BJ (cell line): Measurements from ENCODE around the gene PLCG1. TPM values are rescaled to one million over a fixed set of nuclear protein-coding genes. Genes with fewer than 3 reads are reported as not detected.

Experiments
- CTCF ChIA-PET: fragments of 350-600 bp; formaldehyde crosslinking; extraction: SDS; loops from one replicate; lab custom pipeline; 2021; ENCODE audit warnings: antibody characterized with exemption, inconsistent platforms; lab: Yijun Ruan, JAX
- POLR2A ChIA-PET: fragments of 300-600 bp; sonication (Branson Sonifier 250); formaldehyde crosslinking; extraction: SDS; loops from one replicate; lab custom pipeline; 2021; ENCODE audit warnings: antibody characterized with exemption; lab: Charles Lee
- DNase-seq: peaks from one replicate; pipeline ENCODE4 v3.0.0-alpha.2; 2011; ENCODE audit warnings: low read depth
- H3K27me3 ChIP-seq: 2 replicates; pipeline ENCODE4 v1.6.0; 2011; ENCODE audit warnings: low read length; ENCODE audit not compliant: control insufficient read depth, insufficient read depth
- H3K36me3 ChIP-seq: 2 replicates; pipeline ENCODE4 v1.5.1; 2011; ENCODE audit warnings: low read length; ENCODE audit not compliant: control insufficient read depth, insufficient read depth
- H3K4me3 ChIP-seq: 2 replicates; pipeline ENCODE4 v1.5.1; 2011; ENCODE audit warnings: low read depth, mild to moderate bottlenecking, control low read depth, low read length
- polyA plus RNA-seq: library from polyadenylated mRNA; depleted of rRNA; stranded (reverse); fragments of >200 nt; gene quantifications from 2 replicates; pipeline ENCODE4 v1.2.3, GENCODE V29; 2011
- TF ChIP-seq, protein P1 (sequence below): IDR thresholded peaks from 2 replicates; pipeline ENCODE4 v1.5.1; 2011; ENCODE audit warnings: low read depth, mild to moderate bottlenecking, control low read depth, inconsistent platforms, low read length, moderate library complexity; ENCODE audit not compliant: insufficient read depth

PLCG1 gene
- polyA plus RNA-seq, 1 experiment, result 46.5 TPM

DNA sequence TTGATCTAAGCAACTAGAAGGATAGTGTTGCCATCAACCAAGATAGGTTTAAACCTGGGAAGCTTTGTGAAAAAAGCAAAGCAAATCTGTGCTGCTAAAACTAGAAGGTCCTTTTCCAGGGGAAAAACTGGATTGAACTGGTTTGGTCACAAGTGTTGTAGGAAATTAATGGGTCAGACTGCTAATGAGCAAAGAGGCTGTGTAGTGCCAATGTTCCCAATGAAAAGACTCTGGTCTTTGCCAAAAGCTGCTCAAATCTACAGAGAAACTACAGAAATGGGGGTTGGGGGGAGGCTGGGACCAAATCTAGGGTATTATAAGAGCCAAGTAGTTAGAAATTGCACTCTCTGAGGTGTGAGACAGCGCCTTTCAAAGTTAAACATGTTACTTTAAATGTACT lies 85.0 kb downstream of the PLCG1 start:
- no peaks in the 10 kb centered on the region for H3K27me3 ChIP-seq
- TF ChIP-seq, protein P1, sequence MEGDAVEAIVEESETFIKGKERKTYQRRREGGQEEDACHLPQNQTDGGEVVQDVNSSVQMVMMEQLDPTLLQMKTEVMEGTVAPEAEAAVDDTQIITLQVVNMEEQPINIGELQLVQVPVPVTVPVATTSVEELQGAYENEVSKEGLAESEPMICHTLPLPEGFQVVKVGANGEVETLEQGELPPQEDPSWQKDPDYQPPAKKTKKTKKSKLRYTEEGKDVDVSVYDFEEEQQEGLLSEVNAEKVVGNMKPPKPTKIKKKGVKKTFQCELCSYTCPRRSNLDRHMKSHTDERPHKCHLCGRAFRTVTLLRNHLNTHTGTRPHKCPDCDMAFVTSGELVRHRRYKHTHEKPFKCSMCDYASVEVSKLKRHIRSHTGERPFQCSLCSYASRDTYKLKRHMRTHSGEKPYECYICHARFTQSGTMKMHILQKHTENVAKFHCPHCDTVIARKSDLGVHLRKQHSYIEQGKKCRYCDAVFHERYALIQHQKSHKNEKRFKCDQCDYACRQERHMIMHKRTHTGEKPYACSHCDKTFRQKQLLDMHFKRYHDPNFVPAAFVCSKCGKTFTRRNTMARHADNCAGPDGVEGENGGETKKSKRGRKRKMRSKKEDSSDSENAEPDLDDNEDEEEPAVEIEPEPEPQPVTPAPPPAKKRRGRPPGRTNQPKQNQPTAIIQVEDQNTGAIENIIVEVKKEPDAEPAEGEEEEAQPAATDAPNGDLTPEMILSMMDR, result no peak
- ChIA-PET CTCF (interaction anchor here (1.2 to 2.6 kb wide), 4 partner anchors 10 to 254 kb away, joined by 4 to 17 read pairs (median 6); no protein-coding TSS in a partner anchor), POLR2A (interaction anchor here (0.6 to 1.0 kb wide), 6 partner anchors 11 to 81 kb away, joined by 3 to 7 read pairs (median 4); no protein-coding TSS in a partner anchor)
- H3K36me3 ChIP-seq, result no peaks in the 10 kb centered on the region
- DNase-seq, result no peak
- H3K4me3 ChIP-seq, result no peak overlapping the region

DNA sequence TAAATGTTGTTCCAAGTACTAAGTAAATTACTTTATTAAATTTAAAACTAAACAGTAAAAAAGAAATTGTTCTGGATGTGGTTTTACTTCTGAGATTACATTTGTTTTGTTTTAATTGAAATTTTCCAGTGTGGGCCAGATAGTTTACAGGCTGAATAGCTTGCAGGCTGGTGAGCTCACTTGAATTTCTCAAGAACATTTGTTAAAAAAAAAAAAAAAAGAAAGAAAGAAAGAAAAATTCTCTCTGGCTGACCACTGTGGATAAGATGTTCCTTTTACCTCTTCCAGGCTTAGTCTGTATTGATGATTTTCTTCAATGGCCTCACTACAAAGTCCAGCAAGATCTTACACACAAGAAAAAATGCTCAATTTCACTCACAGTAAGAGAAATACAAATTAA lies 85.4 kb downstream of the PLCG1 start:
- TF ChIP-seq, protein P1, result no peak
- ChIA-PET POLR2A (interaction anchor here (0.6 to 1.0 kb wide), 6 partner anchors 10 to 82 kb away, joined by 3 to 7 read pairs (median 4); no protein-coding TSS in a partner anchor), CTCF (interaction anchor here (1.0 to 2.6 kb wide), 5 partner anchors 10 to 255 kb away, joined by 4 to 17 read pairs (median 5); no protein-coding TSS in a partner anchor)
- DNase-seq, result no peak
- Histone ChIP-seq H3K27me3 (no peaks in the 10 kb centered on the region), H3K4me3 (no peak overlapping the region), H3K36me3 (no peaks in the 10 kb centered on the region)

DNA sequence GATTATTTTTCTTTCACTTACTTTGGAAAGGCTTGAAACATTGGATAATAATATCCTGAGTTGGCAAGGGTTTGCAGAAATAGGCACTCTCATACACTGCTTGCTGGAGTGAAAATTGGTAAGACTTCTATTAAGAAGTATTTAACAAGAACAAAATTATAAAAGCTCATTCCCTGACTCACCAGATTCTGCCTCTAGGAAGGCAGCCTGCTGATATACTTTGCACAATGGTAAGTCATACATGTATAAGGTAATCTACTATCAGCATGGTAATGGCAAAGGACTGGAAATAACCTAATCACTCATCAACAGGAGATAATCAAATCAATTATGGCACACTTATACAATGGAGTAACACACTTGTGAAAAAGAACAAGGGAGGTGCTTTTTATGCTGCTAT lies 85.8 kb downstream of the PLCG1 start:
- no peaks in the 10 kb centered on the region for H3K27me3 ChIP-seq
- ChIA-PET CTCF (interaction anchor here (0.7 to 2.6 kb wide), 7 partner anchors 10 to 261 kb away, joined by 3 to 17 read pairs (median 4); no protein-coding TSS in a partner anchor), POLR2A (interaction anchor here (0.7 to 1.0 kb wide), 2 partner anchors 10 to 53 kb away, joined by 3 read pairs; no protein-coding TSS in a partner anchor)
- no peak overlapping the region for H3K4me3 ChIP-seq
- TF ChIP-seq, protein P1, result no peak
- no peaks in the 10 kb centered on the region; the same call in 1 of the 2 replicates for H3K36me3 ChIP-seq
- no peak for DNase-seq

DNA sequence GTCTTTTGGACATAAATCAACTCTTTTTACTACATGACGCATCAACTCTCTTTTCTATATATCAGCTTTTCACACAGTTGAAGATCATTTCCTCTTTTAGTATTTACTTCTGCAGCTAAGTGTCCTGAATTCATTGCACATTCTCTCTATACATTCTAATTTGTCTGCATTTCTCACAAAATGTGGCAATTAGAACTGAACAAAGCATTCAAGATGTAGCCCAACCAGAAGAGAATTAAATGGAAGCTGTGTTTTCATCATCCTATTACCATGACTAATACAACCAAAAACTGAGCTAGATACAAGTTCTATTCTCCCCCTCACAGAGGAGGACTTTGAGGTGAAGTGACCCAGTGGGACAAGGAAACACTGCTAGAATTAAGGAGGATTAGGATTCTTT lies 86.9 kb downstream of the PLCG1 start:
- Histone ChIP-seq H3K36me3 (no peaks in the 10 kb centered on the region; the same call in 1 of the 2 replicates), H3K27me3 (no peaks in the 10 kb centered on the region), H3K4me3 (no peak overlapping the region)
- TF ChIP-seq, protein P1, result no peak
- ChIA-PET POLR2A (no interaction called here), CTCF (interaction anchor here (1.1 to 2.6 kb wide), 9 partner anchors 8 to 234 kb away, joined by 3 to 17 read pairs (median 5); partner anchors contain the start of gene LPIN3)
- DNase-seq, result no peak

DNA sequence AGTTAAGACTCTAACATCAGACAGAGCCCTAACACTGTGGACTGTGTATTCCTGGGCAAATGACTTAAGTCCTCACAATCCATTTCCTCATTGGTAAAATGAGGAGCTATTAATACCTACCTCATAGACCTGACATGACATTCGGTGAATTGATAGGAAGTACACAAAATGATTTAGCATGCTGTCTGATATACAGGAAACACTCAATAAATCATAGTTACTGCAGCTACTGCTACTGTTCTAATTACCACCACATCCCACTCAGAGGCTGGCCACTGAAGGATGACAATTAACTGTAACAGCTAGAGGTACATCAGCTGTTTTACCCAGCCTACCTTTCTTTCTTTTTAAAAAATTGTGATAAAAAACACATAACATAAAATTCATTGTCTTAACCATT lies 87.7 kb downstream of the PLCG1 start:
- CTCF ChIA-PET, result interaction anchor here (0.7 to 2.3 kb wide), 7 partner anchors 45 to 262 kb away, joined by 3 to 12 read pairs (median 4); partner anchors contain the start of gene LPIN3
- POLR2A ChIA-PET, result no interaction called here
- no peak overlapping the region for H3K4me3 ChIP-seq
- TF ChIP-seq, protein P1, result no peak
- no peak for DNase-seq
- H3K36me3 ChIP-seq, result no peaks in the 10 kb centered on the region; the same call in 1 of the 2 replicates
- H3K27me3 ChIP-seq, result no peaks in the 10 kb centered on the region
